Activated CD8-positive, alpha-beta memory T cell treated with anti-CD3 and anti-CD28 coated beads, Interleukin-2, amount 50 U/mL, for 1 hour (primary cell): ENCODE data around the gene HABP2.

Source experiments
- DNase-seq: peaks from one replicate; pipeline ENCODE4 v3.0.0-alpha.2; 2020; ENCODE audit errors: extremely low read depth

HABP2 gene

DNA sequence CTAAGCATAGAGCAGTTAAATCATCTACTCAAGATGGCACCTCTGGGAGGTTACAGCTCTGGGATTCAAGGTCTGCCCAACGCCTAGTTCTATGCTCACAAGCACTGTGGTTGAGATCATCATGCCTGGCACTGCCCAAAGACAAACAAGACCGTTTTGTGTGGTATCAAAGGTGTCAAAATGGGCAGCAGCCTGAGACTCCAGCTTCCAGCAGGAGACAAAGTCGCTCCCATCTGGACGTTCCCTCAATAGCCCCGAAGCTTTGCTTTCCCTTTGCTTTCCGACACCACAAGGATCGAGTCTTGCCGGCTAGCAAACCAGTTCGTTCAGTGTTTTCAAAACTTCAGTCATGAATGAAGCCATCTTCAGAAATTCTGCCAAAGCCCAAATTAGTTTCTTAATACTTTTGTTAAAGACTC, 5.1 kb downstream of the HABP2 start:
- no peak for DNase-seq

GRCh38 chr10:113560071-113560470, 7.2 kb downstream of the HABP2 start:
- DNase-seq, result no peak

GRCh38 chr10:113561214-113561613, 8.4 kb downstream of the HABP2 start:
- no peak for DNase-seq

DNA sequence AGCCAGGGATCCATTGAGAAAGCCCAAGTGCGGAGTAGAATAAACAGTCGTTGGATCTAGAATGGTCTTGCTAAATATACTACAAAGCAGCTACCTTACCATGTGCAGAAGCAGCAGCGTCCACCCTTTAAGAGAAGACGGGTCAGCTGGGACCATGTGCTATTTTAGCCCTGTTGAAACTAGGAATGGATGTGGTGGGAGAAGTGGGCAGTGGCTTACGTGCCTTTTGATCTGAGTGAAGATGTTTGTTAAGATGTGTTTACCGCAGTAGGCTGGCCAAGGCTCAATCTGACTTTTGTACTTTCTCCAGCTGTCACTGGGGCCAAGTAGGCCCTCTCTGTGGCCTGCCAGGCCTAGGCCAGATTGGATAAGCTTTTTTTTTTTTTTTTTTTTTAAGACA, 9.2 kb downstream of the HABP2 start:
- DNase-seq, result no peak

DNA sequence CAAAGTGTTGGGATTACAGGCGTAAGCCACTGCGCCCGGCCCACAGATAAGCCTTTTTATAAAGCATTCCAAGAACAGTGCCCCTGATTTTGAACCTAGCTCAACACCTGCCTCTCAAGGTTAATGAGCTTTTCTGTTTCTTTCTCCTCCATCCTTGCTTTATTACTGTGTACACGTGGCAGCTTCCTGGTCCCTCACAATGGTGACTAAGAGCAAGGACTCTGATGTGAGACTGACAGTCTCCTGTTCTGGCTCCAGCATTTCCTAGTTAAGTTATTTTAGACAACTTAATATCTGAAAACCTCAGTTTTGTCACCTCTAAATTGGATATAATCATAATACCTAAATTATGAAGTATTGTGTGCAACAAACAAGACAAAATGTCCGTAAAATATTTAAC, 9.9 kb downstream of the HABP2 start:
- no peak for DNase-seq

DNA sequence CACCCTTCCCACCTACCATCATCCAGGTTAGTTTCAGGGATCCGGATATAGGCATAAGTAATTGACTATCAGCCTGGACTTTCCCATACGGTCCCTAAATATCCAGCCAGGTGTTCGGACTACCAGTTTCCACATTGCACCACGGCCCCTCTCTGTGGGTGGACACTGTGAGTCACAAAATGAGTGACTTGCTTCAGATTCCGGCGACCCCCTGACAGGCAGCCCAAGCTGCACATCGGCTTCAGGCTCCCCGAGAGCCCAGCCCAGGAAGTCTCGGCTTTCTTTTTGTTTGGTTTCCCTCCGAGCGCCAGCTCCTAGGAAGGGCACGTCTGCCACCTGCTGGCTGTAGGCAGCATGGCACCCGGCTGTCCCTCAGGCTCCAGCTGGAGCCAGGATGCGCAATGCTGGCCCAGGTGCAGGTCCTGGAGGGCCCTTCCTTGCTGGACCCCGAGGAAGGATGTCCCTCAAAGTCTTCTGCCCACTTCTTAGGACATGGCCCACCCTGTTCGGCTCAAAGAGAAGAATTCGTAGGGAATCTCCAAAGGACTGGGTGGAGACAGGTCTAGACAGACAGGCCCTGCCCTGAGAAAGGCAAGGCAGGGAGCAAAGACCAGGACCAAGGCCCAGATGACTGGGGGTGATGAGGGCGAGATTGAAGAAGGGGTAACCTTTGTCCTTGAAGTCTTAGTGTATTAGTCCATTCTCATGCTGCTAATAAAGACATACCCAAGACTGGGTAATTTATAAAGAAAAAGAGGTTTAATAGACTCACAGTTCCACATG, 10.6 kb downstream of the HABP2 start:
- DNase-seq, result peak; percentile 5

DNA sequence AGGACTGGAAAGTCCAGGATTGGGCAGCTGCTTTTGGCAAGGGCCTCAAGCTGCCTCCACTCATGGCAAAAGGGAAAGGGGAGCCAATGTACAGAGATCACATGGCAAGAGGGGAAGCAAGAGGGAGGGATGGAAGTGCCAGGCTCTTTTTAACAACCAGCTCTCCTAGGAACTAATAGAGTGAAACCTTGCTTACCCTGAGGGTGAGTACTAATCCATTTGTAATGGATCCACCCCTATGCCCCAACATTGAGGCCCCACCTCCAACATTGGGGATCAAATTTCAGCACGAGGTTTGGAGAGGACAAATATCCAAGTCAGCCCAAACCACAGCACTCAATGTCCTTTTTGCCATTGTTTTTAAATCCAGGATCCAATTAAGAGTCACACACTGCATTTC, 12.5 kb downstream of the HABP2 start:
- DNase-seq, result no peak

DNA sequence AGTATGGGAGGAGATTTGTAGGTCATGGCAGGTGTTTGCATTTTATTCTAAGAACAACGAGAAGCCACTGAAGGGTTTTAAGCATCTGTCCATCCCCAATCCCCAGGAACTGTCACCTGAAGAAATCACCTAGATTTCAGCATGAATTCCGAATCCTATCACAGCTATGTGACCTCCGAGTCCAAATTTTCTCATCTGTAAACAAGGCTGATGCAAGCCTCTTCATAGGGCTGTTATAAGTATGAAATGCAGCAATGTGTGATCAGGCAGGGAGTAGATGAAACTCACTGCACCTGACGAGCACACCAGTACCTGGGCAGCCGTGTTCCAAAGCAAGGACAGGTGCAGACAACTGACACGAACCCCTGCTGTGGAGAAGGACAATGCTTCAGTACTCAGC, 14.0 kb downstream of the HABP2 start:
- no peak for DNase-seq

- DNase-seq, result no peak
These were observed 16.7 kb downstream of the HABP2 start for GRCh38 chr10:113569576-113569975.

DNA sequence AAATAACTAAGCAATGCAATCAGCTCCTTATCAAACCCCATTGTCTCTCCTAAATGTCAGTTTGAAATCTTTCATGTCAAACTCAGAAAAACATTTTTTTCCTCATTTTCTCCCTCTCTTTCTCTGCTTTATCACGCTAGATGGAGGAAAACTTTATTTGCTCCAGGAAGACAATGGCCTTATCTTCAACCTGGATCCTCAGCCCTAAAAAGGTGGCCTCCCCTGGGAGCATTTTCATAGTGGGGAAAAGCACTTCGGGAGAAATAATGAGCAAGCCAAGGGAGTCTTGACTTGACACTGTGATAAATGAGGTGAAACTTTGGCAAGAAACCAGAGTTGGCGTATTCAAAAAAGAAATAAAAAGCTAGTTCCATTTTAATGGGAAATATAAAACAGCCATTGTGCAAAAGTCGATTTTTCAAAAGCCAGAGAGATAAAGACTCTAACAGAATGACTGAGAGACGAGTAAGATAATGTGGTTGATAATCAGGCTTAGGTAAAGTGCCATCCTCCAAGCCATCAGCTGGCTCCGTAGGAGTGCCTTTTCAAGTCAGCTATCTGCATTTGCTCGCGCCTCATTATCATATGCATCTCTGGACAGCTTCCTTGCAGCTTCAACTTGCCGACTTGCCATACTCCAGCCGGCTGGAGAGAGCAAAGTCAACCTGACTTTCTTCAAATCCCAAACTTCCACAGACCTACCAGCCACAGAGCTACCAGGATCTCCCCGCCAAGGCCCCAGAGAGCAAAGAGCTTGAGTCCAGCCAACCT, 19.9 kb downstream of the HABP2 start:
- DNase-seq, result no peak

DNA sequence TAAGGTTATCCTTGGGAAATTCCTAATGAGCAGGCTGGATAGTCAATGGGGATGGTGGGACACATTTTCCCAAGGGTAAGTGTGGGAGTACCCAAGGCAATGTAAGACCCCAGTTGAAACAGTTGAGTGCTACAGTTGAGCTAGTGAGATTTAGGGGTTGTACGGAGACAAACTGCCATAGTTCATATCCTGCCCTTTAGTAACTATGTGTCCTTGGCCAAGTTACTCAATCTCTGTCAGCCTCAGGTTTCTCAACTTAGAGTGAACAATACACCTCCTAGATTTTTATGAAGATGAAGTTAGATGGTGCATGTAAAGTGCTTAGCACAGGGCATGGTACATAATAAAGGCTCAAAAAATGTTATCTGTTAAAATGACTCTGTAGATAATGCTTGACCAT, 20.5 kb downstream of the HABP2 start:
- no peak for DNase-seq

DNA sequence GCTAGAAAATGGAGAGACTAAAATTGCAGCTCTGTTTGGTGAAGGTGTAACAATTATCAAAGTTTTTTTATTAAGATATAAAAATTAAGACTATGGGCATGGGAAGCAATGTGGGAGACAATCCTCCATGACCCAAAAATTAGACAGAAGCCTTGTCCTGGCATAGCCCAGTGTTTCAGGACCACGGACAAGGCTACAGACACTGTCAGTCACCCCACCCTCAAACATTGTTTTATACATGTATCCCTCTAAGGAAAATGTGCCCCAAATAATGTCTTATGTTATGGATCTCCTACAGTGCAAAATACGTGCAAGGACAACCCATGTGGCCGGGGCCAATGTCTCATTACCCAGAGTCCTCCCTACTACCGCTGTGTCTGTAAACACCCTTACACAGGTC, 24.0 kb downstream of the HABP2 start:
- no peak for DNase-seq

GRCh38 chr10:113578773-113579172, 25.9 kb downstream of the HABP2 start:
- DNase-seq, result no peak

GRCh38 chr10:113581092-113581491, 28.2 kb downstream of the HABP2 start:
- DNase-seq, result no peak

GRCh38 chr10:113583571-113583970, 30.7 kb downstream of the HABP2 start:
- DNase-seq, result no peak

- DNase-seq, result no peak
These were observed 33.1 kb downstream of the HABP2 start for GRCh38 chr10:113585949-113586348.

GRCh38 chr10:113589201-113589770, 36.4 kb downstream of the HABP2 start:
- DNase-seq, result no peak

- DNase-seq, result no peak
These were observed 37.7 kb downstream of the HABP2 start for GRCh38 chr10:113590581-113590980.

DNA sequence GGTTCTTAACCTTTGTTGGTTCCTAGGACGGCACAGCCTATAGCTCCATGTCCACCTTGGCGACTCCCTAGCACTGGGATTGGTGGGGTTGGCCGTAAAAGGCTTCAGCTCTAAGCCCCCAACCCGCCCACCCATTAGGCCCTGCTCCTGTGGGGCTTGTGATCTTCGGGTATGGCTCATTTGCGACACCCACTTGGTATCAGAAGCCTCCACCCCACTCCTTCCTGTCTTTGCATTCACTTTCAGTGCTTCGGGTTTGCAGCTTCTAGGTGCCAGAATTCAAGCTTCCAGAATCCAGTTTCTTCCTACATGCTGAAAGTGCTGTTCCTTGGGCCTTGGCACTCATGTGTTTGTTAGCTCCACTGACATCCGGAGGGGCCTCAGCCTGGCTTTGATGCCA, 39.5 kb downstream of the HABP2 start:
- DNase-seq, result no peak

GRCh38 chr10:113594652-113595051, 41.8 kb downstream of the HABP2 start:
- no peak for DNase-seq

GRCh38 chr10:113600569-113600968, 47.7 kb downstream of the HABP2 start:
- DNase-seq, result no peak

GRCh38 chr10:113603057-113603777, 50.4 kb downstream of the HABP2 start:
- no peak for DNase-seq
